Uterus (tissue), 4 donors: ENCODE data around the gene GYPC. TPM values are rescaled to one million over a fixed set of nuclear protein-coding genes. Genes with fewer than 3 reads are reported as not detected.
A peak's percentile ranks its signal among the peaks of the same experiment; 100 is the strongest.

Experiments used
- DNase-seq, 2 donors: peaks; one replicate each; pipeline ENCODE4 v3.0.0-alpha.2; 2019 to 2020
- H3K27ac ChIP-seq, 2 donors: fragments of 200-600 bp; sonication (generic); 1 replicate in 1 of 2; 2 replicates in 1 of 2; pipeline ENCODE4 v1.5.1; 2016 to 2018
- H3K27me3 ChIP-seq, 2 donors: fragments of 200-600 bp; sonication (generic); one replicate each; pipeline ENCODE4 v1.5.1; 2018 to 2019; ENCODE audit warnings: control low read depth in 1 of 2
- H3K36me3 ChIP-seq, 2 donors: fragments of 200-600 bp; sonication (generic); one replicate each; pipeline ENCODE4 v1.5.1; 2019; ENCODE audit warnings: control low read depth in 1 of 2
- H3K4me1 ChIP-seq, 2 donors: fragments of 200-600 bp; sonication (generic); one replicate each; pipeline ENCODE4 v1.5.1; 2018 to 2019; ENCODE audit warnings: control low read depth in 1 of 2
- H3K4me3 ChIP-seq, 2 donors: fragments of 200-600 bp; sonication (generic); 1 replicate in 1 of 2; 2 replicates in 1 of 2; pipeline ENCODE4 v1.5.1; 2018 to 2019; ENCODE audit warnings: mild to moderate bottlenecking in 1 of 2
- H3K9me3 ChIP-seq, 2 donors: fragments of 200-600 bp; sonication (generic); one replicate each; pipeline ENCODE4 v1.5.1; 2019; ENCODE audit warnings: control low read depth in 1 of 2
- CTCF ChIP-seq, 4 experiments: fragments of 200-600 bp in 2 of 4; fragments of 450-650 bp in 2 of 4; sonication (generic) in 2 of 4; IDR thresholded peaks; one replicate each; pipeline ENCODE4 v1.5.1; 2016 to 2019; ENCODE audit warnings: antibody characterized with exemption in 4 of 4, mild to moderate bottlenecking in 2 of 4, moderate library complexity in 1 of 4
- POLR2A ChIP-seq, 2 donors: fragments of 450-650 bp; IDR thresholded peaks; one replicate each; pipeline ENCODE4 v1.6.1; 2016; ENCODE audit warnings: antibody characterized with exemption in 2 of 2, mild to moderate bottlenecking in 1 of 2, moderate library complexity in 1 of 2
- intact Hi-C: fragments of 100-400 bp; cut with DNase I; formaldehyde crosslinking; loops from one replicate; pipeline ENCODE4 v1.15.1; 2023; ENCODE audit warnings: low total_unique reads
- total RNA-seq, 4 donors: library from RNA; depleted of rRNA in 3 of 4; stranded (reverse); fragments of >200 nt in 3 of 4; gene quantifications; one replicate each; pipeline versions ENCODE4 v1.1.0 to v1.2.4, GENCODE V29; 2014 to 2023
- donor health status: DM: yes; HTN: yes; CAD: no.

The GYPC gene
- total RNA-seq, 4 donors from 2014 or later: 35.1 to 75.0 (median 57.8) TPM

GRCh38 chr2:126650994-126651393 lies 5.0 kb upstream of the GYPC start:
- Histone ChIP-seq H3K9me3 (no peaks in the 10 kb centered on the region), H3K27me3 (no peaks in the 10 kb centered on the region), H3K36me3 (no peaks in the 10 kb centered on the region), H3K4me3 (no peak overlapping the region), H3K4me1 (no peaks in the 10 kb centered on the region), H3K27ac (no peak overlapping the region)
- no peak for TF ChIP-seq CTCF (IDR thresholded peaks at IDR 0.05)
- TF ChIP-seq POLR2A (IDR thresholded peaks at IDR 0.05): no peak
- intact Hi-C loops: no loop called here
- DNase-seq: no peak

GRCh38 chr2:126652323-126652891 lies 3.6 kb upstream of the GYPC start:
- Histone ChIP-seq H3K4me1 (no peaks in the 10 kb centered on the region), H3K9me3 (no peaks in the 10 kb centered on the region), H3K36me3 (no peaks in the 10 kb centered on the region), H3K27me3 (no peaks in the 10 kb centered on the region), H3K4me3 (no peak overlapping the region), H3K27ac (no peak overlapping the region)
- intact Hi-C loops: no loop called here
- TF ChIP-seq CTCF (IDR thresholded peaks at IDR 0.05) (no peak), POLR2A (IDR thresholded peaks at IDR 0.05) (no peak)
- DNase-seq: no peak

GRCh38 chr2:126653109-126653508 lies 2.8 kb upstream of the GYPC start:
- Histone ChIP-seq H3K4me1 (peaks cover 2 to 3% of the 10 kb centered on the region in 2 donors), H3K4me3 (no peak overlapping the region), H3K9me3 (no peaks in the 10 kb centered on the region), H3K27me3 (no peaks in the 10 kb centered on the region), H3K27ac (no peak overlapping the region), H3K36me3 (no peaks in the 10 kb centered on the region)
- DNase-seq: no peak
- no peak for TF ChIP-seq CTCF (IDR thresholded peaks at IDR 0.05)
- TF ChIP-seq POLR2A (IDR thresholded peaks at IDR 0.05): no peak
- intact Hi-C loops: no loop called here

- no peak for DNase-seq
- intact Hi-C loops: no loop called here
Observed at GRCh38 chr2:126653761-126654160, 2.2 kb upstream of the GYPC start.

GRCh38 chr2:126655051-126655450 lies 907 bp upstream of the GYPC start:
- Histone ChIP-seq H3K27ac (peak overlapping the region; percentile 97 to 98), H3K4me3 (no peak overlapping the region), H3K9me3 (no peaks in the 10 kb centered on the region), H3K36me3 (no peaks in the 10 kb centered on the region), H3K27me3 (no peaks in the 10 kb centered on the region), H3K4me1 (peaks cover 7 to 9% of the 10 kb centered on the region in 2 donors)
- no peak for DNase-seq
- intact Hi-C loops: no loop called here
- no peak for TF ChIP-seq CTCF (IDR thresholded peaks at IDR 0.05)
- TF ChIP-seq POLR2A (IDR thresholded peaks at IDR 0.05): no peak

More at GRCh38 chr2:126653761-126654160, 2.2 kb upstream of the GYPC start:
- Histone ChIP-seq H3K4me3 (no peak overlapping the region), H3K4me1 (peaks cover 7 to 9% of the 10 kb centered on the region in 2 donors), H3K27ac (no peak overlapping the region), H3K27me3 (no peaks in the 10 kb centered on the region), H3K36me3 (no peaks in the 10 kb centered on the region), H3K9me3 (no peaks in the 10 kb centered on the region)
- TF ChIP-seq POLR2A (IDR thresholded peaks at IDR 0.05) (no peak), CTCF (IDR thresholded peaks at IDR 0.05) (no peak)
